ENCODE results near the gene OR6N1. TPM values are rescaled to one million over a fixed set of nuclear protein-coding genes. Genes with fewer than 3 reads are reported as not detected.

The OR6N1 gene
- total and polyA plus RNA-seq, 8 donors = not detected

GRCh38 chr1:158818560-158818959 lies 46.6 kb upstream of the OR6N1 start:
- H3K4me3 ChIP-seq = no peak overlapping the region
- FAIRE-seq = no peak
- no peaks in the 10 kb centered on the region for H3K9me3 ChIP-seq
- no peak overlapping the region for H3K27ac ChIP-seq
- no peaks in the 10 kb centered on the region for H3K36me3 ChIP-seq
- H3K4me1 ChIP-seq = no peaks in the 10 kb centered on the region
- DNase-seq = no peak
- peak in 2 of 4 donors; percentile 35 to 53 for ATAC-seq
- 55 to 62% methylated on average over 1 of the region's 1 CpG for WGBS, 2 donors
- H3K27me3 ChIP-seq = no peaks in the 10 kb centered on the region
- intact Hi-C loops (cut with DNase I) = no loop called here
- no peak for TF ChIP-seq CTCF (IDR thresholded peaks at IDR 0.05)

GRCh38 chr1:158814970-158815369 lies 43.0 kb upstream of the OR6N1 start:
- no peaks in the 10 kb centered on the region for H3K27me3 ChIP-seq
- no peak for FAIRE-seq
- no peak overlapping the region for H3K4me3 ChIP-seq
- no peak for ATAC-seq
- H3K4me1 ChIP-seq = no peaks in the 10 kb centered on the region
- H3K27ac ChIP-seq = no peak overlapping the region
- 0 to 41% methylated on average over 1 of the region's 1 CpG for WGBS, 2 donors
- no peak for DNase-seq
- intact Hi-C loops (cut with DNase I) = no loop called here
- TF ChIP-seq CTCF (IDR thresholded peaks at IDR 0.05) = no peak
- H3K9me3 ChIP-seq = no peaks in the 10 kb centered on the region
- no peaks in the 10 kb centered on the region for H3K36me3 ChIP-seq

- no peak for DNase-seq
- H3K4me3 ChIP-seq = no peak overlapping the region
- H3K27me3 ChIP-seq = no peaks in the 10 kb centered on the region
- no peaks in the 10 kb centered on the region for H3K36me3 ChIP-seq
- TF ChIP-seq CTCF (IDR thresholded peaks at IDR 0.05) = no peak
- no peaks in the 10 kb centered on the region for H3K4me1 ChIP-seq
- no peak for FAIRE-seq
- ATAC-seq = no peak
- no peak overlapping the region for H3K27ac ChIP-seq
- 43 to 62% methylated on average over 3 of the region's 3 CpGs for WGBS, 2 donors
- no peaks in the 10 kb centered on the region for H3K9me3 ChIP-seq
- intact Hi-C loops (cut with DNase I) = no loop called here
These were observed 41.2 kb upstream of the OR6N1 start for GRCh38 chr1:158813164-158813563.

- no peak for TF ChIP-seq CTCF (IDR thresholded peaks at IDR 0.05)
- H3K4me3 ChIP-seq = no peak overlapping the region
- WGBS, 2 donors = 48 to 51% methylated on average over 2 of the region's 2 CpGs
- no peaks in the 10 kb centered on the region for H3K36me3 ChIP-seq
- H3K4me1 ChIP-seq = no peaks in the 10 kb centered on the region
- intact Hi-C loops (cut with DNase I) = no loop called here
- ATAC-seq = no peak
- DNase-seq = no peak
- no peaks in the 10 kb centered on the region for H3K27me3 ChIP-seq
- no peak for FAIRE-seq
- H3K9me3 ChIP-seq = no peaks in the 10 kb centered on the region
- no peak overlapping the region for H3K27ac ChIP-seq
These were observed 40.3 kb upstream of the OR6N1 start for GRCh38 chr1:158812336-158812735.

- no peak for TF ChIP-seq CTCF (IDR thresholded peaks at IDR 0.05)
- H3K9me3 ChIP-seq = no peaks in the 10 kb centered on the region
- H3K4me3 ChIP-seq = no peak overlapping the region
- no peaks in the 10 kb centered on the region for H3K27me3 ChIP-seq
- no peaks in the 10 kb centered on the region for H3K36me3 ChIP-seq
- intact Hi-C loops (cut with DNase I) = no loop called here
- 42 to 52% methylated on average over 4 of the region's 4 CpGs for WGBS, 2 donors
- no peak overlapping the region for H3K27ac ChIP-seq
- DNase-seq (no peak), ATAC-seq (peak in 1 of 4 donors; percentile 56), FAIRE-seq (no peak)
- no peaks in the 10 kb centered on the region for H3K4me1 ChIP-seq
These were observed 38.3 kb upstream of the OR6N1 start for GRCh38 chr1:158810311-158810710.
